Activated CD4-positive, alpha-beta T cell treated with anti-CD3 and anti-CD28 coated beads, Interleukin-2, amount 10 ng/mL, durations not matched to agents 7 days and 5 days (primary cell): ENCODE measurements around the gene SIRT5. TPM values are rescaled to one million over a fixed set of nuclear protein-coding genes. Genes with fewer than 3 reads are reported as not detected.

Experiments
- CTCF ChIA-PET: fragments of 350-600 bp; sonication (Branson Sonifier 250); formaldehyde crosslinking; loops from one replicate; lab custom pipeline; 2021; ENCODE audit warnings: antibody characterized with exemption; lab: Charles Lee
- POLR2A ChIA-PET: fragments of 350-600 bp; sonication (Branson Sonifier 250); formaldehyde crosslinking; loops from one replicate; lab custom pipeline; 2021; ENCODE audit warnings: antibody characterized with exemption; lab: Charles Lee
- DNase-seq: peaks from one replicate; pipeline ENCODE4 v3.0.0-alpha.2; 2020
- H3K27ac Mint-ChIP-seq: one replicate; pipeline ENCODE4 v1.8.0; 2021; ENCODE audit warnings: mild to moderate bottlenecking, moderate library complexity, mixed read lengths
- H3K27me3 Mint-ChIP-seq: one replicate; pipeline ENCODE4 v1.8.0; 2021; ENCODE audit warnings: mixed read lengths
- H3K36me3 Mint-ChIP-seq: one replicate; pipeline ENCODE4 v1.8.0; 2021; ENCODE audit warnings: low read depth, mixed read lengths
- H3K4me1 Mint-ChIP-seq: one replicate; pipeline ENCODE4 v1.8.0; 2021; ENCODE audit warnings: mixed read lengths
- H3K4me3 Mint-ChIP-seq: one replicate; pipeline ENCODE4 v1.8.0; 2021; ENCODE audit warnings: mild to moderate bottlenecking, moderate library complexity, mixed read lengths
- H3K9me3 Mint-ChIP-seq: one replicate; pipeline ENCODE4 v1.8.0; 2021; ENCODE audit warnings: mixed read lengths
- total RNA-seq, 2 experiments: library from RNA; stranded (reverse); gene quantifications; one replicate each; pipeline ENCODE4 v1.2.3, GENCODE V29; 2021

Gene SIRT5
- total RNA-seq, 2 experiments from 2014 or later: 14.3 to 19.4 TPM

GRCh38 chr6:13537527-13537897 is 36.9 kb upstream of the SIRT5 start:
- POLR2A ChIA-PET: no interaction called here
- no peaks in the 10 kb centered on the region for H3K27me3 Mint-ChIP-seq
- no peak for DNase-seq
- no peak overlapping the region for H3K27ac Mint-ChIP-seq
- no peaks in the 10 kb centered on the region for H3K9me3 Mint-ChIP-seq
- no peaks in the 10 kb centered on the region for H3K36me3 Mint-ChIP-seq
- H3K4me1 Mint-ChIP-seq: no peaks in the 10 kb centered on the region
- H3K4me3 Mint-ChIP-seq: no peak overlapping the region
- CTCF ChIA-PET: interaction anchor here (0.5 kb wide), 1 partner anchor 399 kb away, joined by 4 read pairs; no protein-coding TSS in a partner anchor

- H3K9me3 Mint-ChIP-seq: no peaks in the 10 kb centered on the region
- no peak overlapping the region for H3K4me3 Mint-ChIP-seq
- no peak for DNase-seq
- no peaks in the 10 kb centered on the region for H3K36me3 Mint-ChIP-seq
- H3K27me3 Mint-ChIP-seq: no peaks in the 10 kb centered on the region
- ChIA-PET POLR2A (no interaction called here), CTCF (interaction anchor here (0.5 to 0.8 kb wide), 2 partner anchors 11 to 399 kb away, joined by 4 read pairs; no protein-coding TSS in a partner anchor)
- H3K27ac Mint-ChIP-seq: no peak overlapping the region
- H3K4me1 Mint-ChIP-seq: no peaks in the 10 kb centered on the region
Measured at GRCh38 chr6:13538084-13538483, 36.3 kb upstream of the SIRT5 start.

GRCh38 chr6:13538600-13538999 is 35.8 kb upstream of the SIRT5 start:
- Mint-ChIP-seq H3K4me3 (no peak overlapping the region), H3K36me3 (no peaks in the 10 kb centered on the region), H3K9me3 (no peaks in the 10 kb centered on the region), H3K4me1 (no peaks in the 10 kb centered on the region), H3K27ac (no peak overlapping the region), H3K27me3 (no peaks in the 10 kb centered on the region)
- no peak for DNase-seq
- CTCF ChIA-PET: interaction anchor here (0.8 kb wide), 1 partner anchor 11 kb away, joined by 4 read pairs; no protein-coding TSS in a partner anchor
- POLR2A ChIA-PET: no interaction called here

GRCh38 chr6:13539572-13539971 is 34.8 kb upstream of the SIRT5 start:
- POLR2A ChIA-PET: no interaction called here
- Mint-ChIP-seq H3K4me1 (no peaks in the 10 kb centered on the region), H3K36me3 (no peaks in the 10 kb centered on the region), H3K27ac (no peak overlapping the region), H3K27me3 (no peaks in the 10 kb centered on the region), H3K9me3 (no peaks in the 10 kb centered on the region), H3K4me3 (no peak overlapping the region)
- CTCF ChIA-PET: no interaction called here
- no peak for DNase-seq

GRCh38 chr6:13541496-13541895 is 32.9 kb upstream of the SIRT5 start:
- H3K27ac Mint-ChIP-seq: no peak overlapping the region
- H3K4me3 Mint-ChIP-seq: no peak overlapping the region
- no peaks in the 10 kb centered on the region for H3K36me3 Mint-ChIP-seq
- H3K4me1 Mint-ChIP-seq: no peaks in the 10 kb centered on the region
- DNase-seq: no peak
- ChIA-PET POLR2A (no interaction called here), CTCF (interaction anchor here (1.1 kb wide), 1 partner anchor 73 kb away, joined by 3 read pairs; no protein-coding TSS in a partner anchor)
- no peaks in the 10 kb centered on the region for H3K9me3 Mint-ChIP-seq
- no peaks in the 10 kb centered on the region for H3K27me3 Mint-ChIP-seq

- no peaks in the 10 kb centered on the region for H3K9me3 Mint-ChIP-seq
- H3K27ac Mint-ChIP-seq: no peak overlapping the region
- H3K4me3 Mint-ChIP-seq: no peak overlapping the region
- H3K36me3 Mint-ChIP-seq: no peaks in the 10 kb centered on the region
- H3K27me3 Mint-ChIP-seq: no peaks in the 10 kb centered on the region
- H3K4me1 Mint-ChIP-seq: no peaks in the 10 kb centered on the region
- ChIA-PET CTCF (interaction anchor here (1.4 kb wide), 1 partner anchor 30 kb away, joined by 3 read pairs; the partner anchor contains the start of gene SIRT5), POLR2A (no interaction called here)
- no peak for DNase-seq
Measured at GRCh38 chr6:13544454-13545186, 29.8 kb upstream of the SIRT5 start.

GRCh38 chr6:13545885-13546284 is 28.5 kb upstream of the SIRT5 start:
- Mint-ChIP-seq H3K27ac (no peak overlapping the region), H3K27me3 (no peaks in the 10 kb centered on the region), H3K4me3 (no peak overlapping the region), H3K4me1 (no peaks in the 10 kb centered on the region), H3K9me3 (no peaks in the 10 kb centered on the region), H3K36me3 (no peaks in the 10 kb centered on the region)
- CTCF ChIA-PET: no interaction called here
- POLR2A ChIA-PET: no interaction called here
- no peak for DNase-seq

- H3K4me3 Mint-ChIP-seq: no peak overlapping the region
- H3K36me3 Mint-ChIP-seq: no peaks in the 10 kb centered on the region
- no peak overlapping the region for H3K27ac Mint-ChIP-seq
- no peak for DNase-seq
- peaks cover 7% of the 10 kb centered on the region for H3K27me3 Mint-ChIP-seq
- H3K9me3 Mint-ChIP-seq: no peaks in the 10 kb centered on the region
- ChIA-PET POLR2A (no interaction called here), CTCF (interaction anchor here (1.1 kb wide), 1 partner anchor 62 kb away, joined by 3 read pairs; no protein-coding TSS in a partner anchor)
- H3K4me1 Mint-ChIP-seq: no peaks in the 10 kb centered on the region
Measured at GRCh38 chr6:13548500-13549210, 25.7 kb upstream of the SIRT5 start.

GRCh38 chr6:13550656-13551055 is 23.7 kb upstream of the SIRT5 start:
- Mint-ChIP-seq H3K27ac (no peak overlapping the region), H3K27me3 (peaks cover 7% of the 10 kb centered on the region), H3K9me3 (no peaks in the 10 kb centered on the region), H3K4me1 (no peaks in the 10 kb centered on the region), H3K36me3 (no peaks in the 10 kb centered on the region), H3K4me3 (no peak overlapping the region)
- ChIA-PET POLR2A (no interaction called here), CTCF (interaction anchor here (1.1 kb wide), 1 partner anchor 24 kb away, joined by 3 read pairs; the partner anchor contains the start of gene SIRT5)
- DNase-seq: no peak

- no peak overlapping the region for H3K4me3 Mint-ChIP-seq
- no peaks in the 10 kb centered on the region for H3K9me3 Mint-ChIP-seq
- CTCF ChIA-PET: interaction anchor here (1.1 kb wide), 1 partner anchor 22 kb away, joined by 3 read pairs; no protein-coding TSS in a partner anchor
- H3K36me3 Mint-ChIP-seq: no peaks in the 10 kb centered on the region
- POLR2A ChIA-PET: no interaction called here
- no peak overlapping the region for H3K27ac Mint-ChIP-seq
- H3K4me1 Mint-ChIP-seq: no peaks in the 10 kb centered on the region
- no peak for DNase-seq
- peaks cover 7% of the 10 kb centered on the region for H3K27me3 Mint-ChIP-seq
Measured at GRCh38 chr6:13553646-13554045, 20.8 kb upstream of the SIRT5 start.

GRCh38 chr6:13554929-13555333 is 19.5 kb upstream of the SIRT5 start:
- Mint-ChIP-seq H3K27ac (no peak overlapping the region), H3K9me3 (no peaks in the 10 kb centered on the region), H3K27me3 (peaks cover 7% of the 10 kb centered on the region), H3K4me1 (no peaks in the 10 kb centered on the region), H3K36me3 (no peaks in the 10 kb centered on the region), H3K4me3 (no peak overlapping the region)
- CTCF ChIA-PET: interaction anchor here (1.1 kb wide), 1 partner anchor 19 kb away, joined by 3 read pairs; the partner anchor contains the start of gene SIRT5
- no peak for DNase-seq
- POLR2A ChIA-PET: no interaction called here

- H3K4me1 Mint-ChIP-seq: no peaks in the 10 kb centered on the region
- ChIA-PET CTCF (interaction anchor here (2.0 kb wide), 1 partner anchor 11 kb away, joined by 4 read pairs; no protein-coding TSS in a partner anchor), POLR2A (no interaction called here)
- H3K36me3 Mint-ChIP-seq: no peaks in the 10 kb centered on the region
- no peak overlapping the region for H3K27ac Mint-ChIP-seq
- H3K9me3 Mint-ChIP-seq: no peaks in the 10 kb centered on the region
- no peak overlapping the region for H3K4me3 Mint-ChIP-seq
- no peaks in the 10 kb centered on the region for H3K27me3 Mint-ChIP-seq
- no peak for DNase-seq
Measured at GRCh38 chr6:13557841-13558240, 16.6 kb upstream of the SIRT5 start.

- no peak overlapping the region for H3K4me3 Mint-ChIP-seq
- H3K27ac Mint-ChIP-seq: no peak overlapping the region
- ChIA-PET CTCF (no interaction called here), POLR2A (no interaction called here)
- no peak for DNase-seq
- H3K9me3 Mint-ChIP-seq: no peaks in the 10 kb centered on the region
- no peaks in the 10 kb centered on the region for H3K36me3 Mint-ChIP-seq
- no peaks in the 10 kb centered on the region for H3K4me1 Mint-ChIP-seq
- H3K27me3 Mint-ChIP-seq: peaks cover 1% of the 10 kb centered on the region
Measured at GRCh38 chr6:13558718-13559117, 15.7 kb upstream of the SIRT5 start.
